H1 (cell line): ENCODE measurements around the gene RERE. TPM values are rescaled to one million over a fixed set of nuclear protein-coding genes. Genes with fewer than 3 reads are reported as not detected.

Source experiments
- CTCF ChIA-PET: fragments of 300-600 bp; sonication (Branson Sonifier 250); formaldehyde crosslinking; loops from one replicate; lab custom pipeline; 2021; ENCODE audit not compliant: partially characterized antibody; lab: Charles Lee
- POLR2A ChIA-PET: fragments of 300-600 bp; sonication (Branson Sonifier 250); formaldehyde crosslinking; loops from one replicate; lab custom pipeline; 2021; ENCODE audit warnings: inconsistent platforms; ENCODE audit not compliant: partially characterized antibody; lab: Charles Lee
- DNase-seq, 2 experiments: peaks; one replicate each; pipeline versions ENCODE4 v3.0.0 to v3.0.0-alpha.2; 2010 to 2022; ENCODE audit warnings: low spot score in 2 of 2, low read depth in 1 of 2, mixed read lengths in 1 of 2
- FAIRE-seq: peaks from 2 replicates; lab custom pipeline; 2011; peaks lifted over from hg19 to GRCh38; lab: Jason Lieb, UNC
- H2AFZ ChIP-seq: 2 replicates; pipeline ENCODE4 v1.8.1; 2012; ENCODE audit warnings: low read length, inconsistent platforms
- H2AK5ac ChIP-seq: 2 replicates; pipeline ENCODE4 v1.6.1; 2013; ENCODE audit warnings: low read depth, low read length
- H2BK120ac ChIP-seq: replicated peaks from 2 replicates; pipeline ENCODE3; 2013; ENCODE audit warnings: low read depth, low read length, inconsistent platforms
- H2BK12ac ChIP-seq: 2 replicates; pipeline ENCODE4 v1.6.1; 2013; ENCODE audit warnings: low read depth, low read length
- H2BK15ac ChIP-seq: 2 replicates; pipeline ENCODE4 v1.6.1; 2013; ENCODE audit warnings: low read length
- H2BK20ac ChIP-seq: 2 replicates; pipeline ENCODE4 v1.6.1; 2013; ENCODE audit warnings: low read length
- H2BK5ac ChIP-seq: 2 replicates; pipeline ENCODE4 v1.6.1; 2013; ENCODE audit warnings: low read depth, low read length
- H3K14ac ChIP-seq: 2 replicates; pipeline ENCODE4 v1.6.1; 2013; ENCODE audit warnings: inconsistent platforms; ENCODE audit not compliant: insufficient read length
- H3K18ac ChIP-seq: 2 replicates; pipeline ENCODE4 v1.6.1; 2013; ENCODE audit warnings: low read length; ENCODE audit errors: extremely low read depth
- H3K23ac ChIP-seq: 2 replicates; pipeline ENCODE4 v1.6.1; 2013; ENCODE audit warnings: inconsistent platforms; ENCODE audit not compliant: insufficient read length
- H3K23me2 ChIP-seq: 2 replicates; pipeline ENCODE4 v1.6.1; 2013; ENCODE audit warnings: low read depth, low read length
- H3K27ac ChIP-seq: 2 replicates; pipeline ENCODE4 v1.6.1; 2011; ENCODE audit warnings: low read depth, low read length, inconsistent platforms
- H3K27me3 ChIP-seq, 4 experiments: replicated peaks in 1 of 4; 1 replicate in 1 of 4; 2 replicates in 3 of 4; pipeline versions ENCODE4 v1.6.1 to v1.8.1; 2011 to 2013; ENCODE audit warnings: low read length in 3 of 4, mild to moderate bottlenecking in 3 of 4, inconsistent platforms in 2 of 4, mixed read lengths in 2 of 4, moderate library complexity in 1 of 4; ENCODE audit not compliant: control insufficient read depth in 3 of 4, insufficient read depth in 3 of 4; ENCODE audit errors: extremely low read depth in 1 of 4
- H3K36me3 ChIP-seq, 4 experiments: 2 replicates each; pipeline versions ENCODE4 v1.6.1 to v1.8.1; 2011 to 2013; ENCODE audit warnings: mild to moderate bottlenecking in 4 of 4, low read length in 3 of 4, moderate library complexity in 2 of 4, control low read depth in 1 of 4, inconsistent platforms in 1 of 4; ENCODE audit not compliant: insufficient read depth in 4 of 4, control insufficient read depth in 2 of 4
- H3K4ac ChIP-seq: replicated peaks from 2 replicates; pipeline ENCODE3; 2013; ENCODE audit warnings: low read length, low read depth, mixed read lengths, inconsistent platforms; ENCODE audit not compliant: insufficient read length
- H3K4me1 ChIP-seq, 4 experiments: replicated peaks in 1 of 4; 1 replicate in 1 of 4; 2 replicates in 3 of 4; pipeline versions ENCODE4 v1.6.1 to v1.8.1; 2011 to 2013; ENCODE audit warnings: low read length in 3 of 4, inconsistent platforms in 2 of 4, mixed read lengths in 1 of 4; ENCODE audit not compliant: insufficient read depth in 4 of 4, control insufficient read depth in 3 of 4
- H3K4me2 ChIP-seq, 2 experiments: 2 replicates each; pipeline versions ENCODE4 v1.6.1 to v1.8.1; 2011 to 2013; ENCODE audit warnings: low read depth in 2 of 2, low read length in 2 of 2, control low read depth in 1 of 2, inconsistent platforms in 1 of 2, mild to moderate bottlenecking in 1 of 2; ENCODE audit not compliant: insufficient read depth in 1 of 2
- H3K4me3 ChIP-seq, 4 experiments: fragments of 200-600, 300-600 bp in 1 of 4; sonication (generic), shearing (Covaris generic), sonication (Bioruptor Twin) in 1 of 4; 2 replicates each; pipeline versions ENCODE4 v1.5.1 to v1.8.1; 2011 to 2016; ENCODE audit warnings: low read length in 4 of 4, low read depth in 3 of 4, control low read depth in 2 of 4, inconsistent platforms in 2 of 4, mild to moderate bottlenecking in 2 of 4, mixed read lengths in 1 of 4, moderate library complexity in 1 of 4; ENCODE audit not compliant: insufficient read depth in 2 of 4; ENCODE audit errors: extremely low read depth in 1 of 4
- H3K56ac ChIP-seq: replicated peaks from 2 replicates; pipeline ENCODE3; 2013; ENCODE audit warnings: low read depth, mild to moderate bottlenecking, mixed read lengths, low read length, inconsistent platforms; ENCODE audit not compliant: insufficient read length
- H3K79me1 ChIP-seq: 2 replicates; pipeline ENCODE4 v1.6.1; 2013; ENCODE audit warnings: low read depth, low read length, control low read depth
- H3K79me2 ChIP-seq, 2 experiments: 2 replicates each; pipeline versions ENCODE4 v1.6.1 to v1.8.1; 2012 to 2013; ENCODE audit warnings: low read length in 2 of 2, mild to moderate bottlenecking in 2 of 2, inconsistent platforms in 1 of 2; ENCODE audit not compliant: insufficient read depth in 2 of 2, control insufficient read depth in 1 of 2
- H3K9ac ChIP-seq, 4 experiments: replicated peaks in 1 of 4; 1 replicate in 1 of 4; 2 replicates in 3 of 4; pipeline versions ENCODE4 v1.6.1 to v1.8.1; 2011 to 2013; ENCODE audit warnings: low read depth in 3 of 4, low read length in 3 of 4, control low read depth in 2 of 4, mild to moderate bottlenecking in 2 of 4, moderate library complexity in 2 of 4, inconsistent platforms in 1 of 4; ENCODE audit errors: extremely low read depth in 1 of 4
- H3K9me3 ChIP-seq, 2 experiments: 2 replicates each; pipeline versions ENCODE4 v1.6.1 to v1.8.1; 2012 to 2013; ENCODE audit warnings: mild to moderate bottlenecking in 2 of 2, moderate library complexity in 2 of 2, control low read depth in 1 of 2, inconsistent platforms in 1 of 2, low read depth in 1 of 2, low read length in 1 of 2, mixed read lengths in 1 of 2; ENCODE audit not compliant: insufficient read depth in 2 of 2
- H4K20me1 ChIP-seq, 2 experiments: replicated peaks in 1 of 2; 2 replicates each; pipeline versions ENCODE3 to v1.8.1; 2011 to 2013; ENCODE audit warnings: inconsistent platforms in 2 of 2, low read length in 2 of 2, mild to moderate bottlenecking in 1 of 2; ENCODE audit not compliant: insufficient read depth in 2 of 2, control insufficient read depth in 1 of 2
- H4K5ac ChIP-seq: 2 replicates; pipeline ENCODE4 v1.6.1; 2013; ENCODE audit warnings: low read length, low read depth, mixed read lengths, inconsistent platforms; ENCODE audit not compliant: insufficient read length
- H4K8ac ChIP-seq: 2 replicates; pipeline ENCODE4 v1.8.0; 2013; ENCODE audit warnings: mild to moderate bottlenecking, moderate library complexity, low read length, inconsistent platforms; ENCODE audit not compliant: insufficient read depth; ENCODE audit errors: extremely low read depth
- H4K91ac ChIP-seq: replicated peaks from 2 replicates; pipeline ENCODE3; 2013; ENCODE audit warnings: low read length, mixed read lengths, inconsistent platforms; ENCODE audit not compliant: insufficient read length
- EGR1 ChIP-seq: IDR thresholded peaks from 2 replicates; pipeline ENCODE4 v1.6.1; 2011; ENCODE audit warnings: low read depth, low read length, borderline replicate concordance
- RBBP5 ChIP-seq: IDR thresholded peaks from 2 replicates; pipeline ENCODE4 v1.7.1; 2012; ENCODE audit warnings: low read depth, mild to moderate bottlenecking, inconsistent platforms, low read length, moderate library complexity, borderline replicate concordance
- SRF ChIP-seq: IDR thresholded peaks from 2 replicates; pipeline ENCODE4 v1.6.1; 2011; ENCODE audit warnings: mild to moderate bottlenecking, low read depth, low read length, moderate library complexity
- WGBS, 2 experiments: shearing (Covaris generic) in 1 of 2; methylation state at CpG; one replicate each; pipeline versions ENCODE4 v1.1.6 to v1.1.7; 2013 to 2015; ENCODE audit warnings: low lambda C conversion rate in 2 of 2, mixed read lengths in 2 of 2, inconsistent platforms in 1 of 2, low coverage in 1 of 2, missing lambda C conversion rate in 1 of 2; ENCODE audit not compliant: insufficient replicate concordance in 2 of 2, insufficient coverage in 1 of 2, insufficient read length in 1 of 2; ENCODE audit errors: extremely low coverage in 1 of 2, missing lambda C conversion rate in 1 of 2; 5-methylcytosine and 5-hydroxymethylcytosine counted together
- polyA plus RNA-seq, 7 experiments: library from polyadenylated mRNA; depleted of rRNA in 3 of 7; stranded (reverse) in 5 of 7; unstranded in 2 of 7; fragments of >200 nt in 5 of 7; fragments of 200-250 nt in 2 of 7; gene quantifications; 1 replicate in 5 of 7; 2 replicates in 1 of 7; 4 replicates in 1 of 7; pipeline versions ENCODE4 v1.2.1 to v1.2.3, GENCODE V29; 2011 to 2013; ENCODE audit warnings: missing spikeins in 2 of 7, mixed read lengths in 2 of 7
- total RNA-seq: library from RNA; stranded (reverse); fragmentation: NEBNext Ultra II Directional; extraction: Animal tissue kit (Norgen Biotek cat#: 25700); gene quantifications from 2 replicates; pipeline ENCODE4 v1.2.1, GENCODE V29; 2021

Gene RERE
- total and polyA plus RNA-seq, 2 of the 8 experiments (the other 6 are each of a cell fraction or from before 2014, with no cell fraction given), result 15.3 to 142 TPM

DNA sequence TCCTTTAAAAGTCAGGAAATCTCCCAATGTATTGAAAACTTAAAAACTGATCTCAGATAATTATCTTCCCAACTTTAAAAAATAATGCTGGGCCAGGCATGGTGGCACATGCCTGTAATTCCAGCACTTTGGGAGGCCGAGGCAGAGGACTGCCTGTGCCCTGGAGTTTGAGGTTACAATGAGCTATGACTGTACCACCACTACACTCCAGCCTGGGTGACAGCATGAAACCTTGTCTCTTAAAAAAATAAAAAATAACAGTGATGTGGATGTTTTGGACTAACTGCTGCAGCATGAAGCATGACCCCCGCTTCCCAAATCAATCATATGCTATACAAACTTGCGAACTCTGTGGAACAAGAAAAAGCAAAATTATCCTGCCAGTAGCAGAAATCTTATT is 186.3 kb downstream of the RERE start:
- H3K27ac ChIP-seq, result no peak overlapping the region
- H2BK20ac ChIP-seq, result no peak overlapping the region
- no peak overlapping the region for H3K4ac ChIP-seq
- WGBS, 2 experiments, result 87% methylated on average over 3 of the region's 3 CpGs; no CpG with 5 or more reads in 1 of the 2 experiments
- no peak overlapping the region for H3K23ac ChIP-seq
- POLR2A ChIA-PET, result no interaction called here
- no peak overlapping the region for H4K91ac ChIP-seq
- no peak overlapping the region for H2BK12ac ChIP-seq
- H2BK120ac ChIP-seq, result no peak overlapping the region
- H4K20me1 ChIP-seq, result peaks cover 33 to 35% of the 10 kb centered on the region in 2 experiments
- no peaks in the 10 kb centered on the region for H3K9me3 ChIP-seq
- no peak overlapping the region for H3K14ac ChIP-seq
- no peak overlapping the region for H2AFZ ChIP-seq
- DNase-seq (no peak), FAIRE-seq (no peak)
- H3K79me2 ChIP-seq, result peaks cover 8 to 95% of the 10 kb centered on the region in 2 experiments; a peak in 3 of 4 replicates
- no peaks in the 10 kb centered on the region for H3K27me3 ChIP-seq
- H4K8ac ChIP-seq, result no peak overlapping the region
- no peak overlapping the region for H2BK5ac ChIP-seq
- no peak overlapping the region for H4K5ac ChIP-seq
- peaks cover 0 to 22% (median 9%) of the 10 kb centered on the region in 4 experiments for H3K4me1 ChIP-seq
- no peak overlapping the region for H3K18ac ChIP-seq
- H2BK15ac ChIP-seq, result no peak overlapping the region
- H3K79me1 ChIP-seq, result peaks cover 7% of the 10 kb centered on the region
- no peak overlapping the region for H3K9ac ChIP-seq
- H2AK5ac ChIP-seq, result no peak overlapping the region
- no peaks in the 10 kb centered on the region for H3K36me3 ChIP-seq
- no peak overlapping the region for H3K56ac ChIP-seq
- no peak overlapping the region for H3K4me2 ChIP-seq
- CTCF ChIA-PET, result interaction anchor here (1.0 to 1.8 kb wide), 3 partner anchors 22 to 145 kb away, joined by 3 read pairs; no protein-coding TSS in a partner anchor
- no peak overlapping the region for H3K4me3 ChIP-seq
- H3K23me2 ChIP-seq, result peaks cover 2% of the 10 kb centered on the region; the same call in 1 of the 2 replicates
- TF ChIP-seq SRF, result no peak
- TF ChIP-seq EGR1, result no peak
- no peak for TF ChIP-seq RBBP5
